HL-60 (cell line): ENCODE data around the gene EMILIN1.

ENCODE experiments used
- CTCF ChIP-seq: IDR thresholded peaks from one replicate; pipeline ENCODE4 v1.5.1; 2011; ENCODE audit warnings: low read length, control low read depth, inconsistent platforms; ENCODE audit not compliant: insufficient read depth
- GABPA ChIP-seq: IDR thresholded peaks from 2 replicates; pipeline ENCODE4 v1.6.1; 2012; ENCODE audit warnings: low read depth
- POLR2AphosphoS5 ChIP-seq: IDR thresholded peaks from 2 replicates; pipeline ENCODE4 v1.6.1; 2012; ENCODE audit warnings: low read depth
- REST ChIP-seq: IDR thresholded peaks from 2 replicates; pipeline ENCODE4 v1.6.1; 2012; ENCODE audit warnings: low read depth; ENCODE audit not compliant: insufficient replicate concordance
- SPI1 ChIP-seq: IDR thresholded peaks from 2 replicates; pipeline ENCODE4 v1.6.1; 2012; ENCODE audit warnings: low read depth, mild to moderate bottlenecking, borderline replicate concordance

GRCh38 chr2:27096748-27097297, 18.4 kb downstream of the EMILIN1 start:
- TF ChIP-seq CTCF (no peak), POLR2AphosphoS5 (no peak), GABPA (no peak), SPI1 (no peak), REST (no peak)
